HG03064 (cell line): ENCODE measurements around the gene CAT.

Source experiments
- ATAC-seq: cut with Tn5 transposase; IDR thresholded peaks from one replicate; pipeline ENCODE4 v1.9.1; 2021; ENCODE audit warnings: low read depth; ENCODE audit not compliant: unreplicated experiment

CAT gene

DNA sequence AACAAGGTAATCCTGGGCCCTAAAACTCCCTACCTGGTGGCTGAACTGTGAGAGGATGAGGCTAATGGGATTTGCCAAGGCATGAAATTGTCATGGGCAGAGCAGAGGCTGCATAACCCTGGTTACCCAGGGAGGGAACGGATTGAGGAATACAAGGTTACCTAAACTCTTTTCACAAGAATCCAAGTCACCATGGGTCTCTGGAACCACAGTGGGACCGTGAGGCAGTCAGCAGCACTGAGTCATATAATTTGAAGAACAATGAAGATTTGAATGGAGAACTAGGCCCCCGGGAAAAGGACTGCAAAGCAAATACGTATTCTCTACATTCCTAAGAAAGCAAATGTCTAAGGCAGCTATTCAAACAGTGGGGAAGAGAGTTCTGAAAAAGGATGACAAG lies 19.8 kb downstream of the CAT start:
- no peak for ATAC-seq

DNA sequence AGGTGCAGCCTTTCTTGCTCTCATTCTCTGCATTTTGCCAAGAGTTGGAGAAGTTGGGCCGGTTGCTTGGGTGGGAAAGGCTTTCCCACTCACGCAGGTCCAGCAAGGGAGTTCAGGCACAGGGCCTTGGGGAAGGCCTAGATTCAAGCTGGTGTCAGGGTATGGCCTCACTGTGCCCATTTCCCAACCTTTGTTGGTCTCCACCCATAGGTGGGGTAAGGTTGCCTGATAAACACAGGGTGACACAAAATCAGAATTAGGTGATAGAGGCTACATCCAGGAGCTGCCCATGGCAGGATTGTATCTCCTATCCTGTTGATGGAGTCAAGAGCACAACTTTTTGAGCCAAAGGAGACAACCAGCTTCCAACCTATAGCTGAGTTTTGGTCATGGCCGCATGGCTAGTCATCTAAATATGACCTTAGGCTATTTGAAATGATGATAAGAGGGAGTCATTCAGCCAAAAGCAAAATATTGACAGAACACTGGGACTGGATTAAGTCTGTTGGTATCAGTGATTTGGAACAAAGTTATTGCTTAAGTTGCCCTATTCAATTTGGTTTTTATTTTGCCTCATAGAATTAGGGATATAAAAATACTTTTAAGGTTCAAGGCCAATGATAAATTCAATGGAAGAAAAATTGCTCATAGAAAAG lies 20.9 kb downstream of the CAT start:
- no peak for ATAC-seq

DNA sequence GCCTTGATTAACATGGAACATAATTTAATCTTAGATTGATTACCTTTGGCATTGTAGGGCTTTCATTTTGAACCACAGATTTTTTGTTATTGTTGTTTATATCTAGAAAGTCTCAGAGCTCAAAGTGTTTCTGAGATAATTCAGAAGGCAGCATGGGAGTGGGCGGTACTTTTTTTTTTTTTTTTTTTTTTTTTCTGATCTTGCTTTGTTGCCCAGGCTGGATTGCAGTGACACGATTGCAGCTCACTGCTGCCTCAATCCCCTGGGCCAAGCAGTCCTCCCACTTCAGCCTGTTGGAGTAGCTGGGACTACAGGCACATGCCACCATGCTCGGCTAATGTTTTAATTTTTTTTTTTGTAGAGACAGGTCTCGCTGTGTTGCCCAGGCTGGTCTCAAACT lies 21.5 kb downstream of the CAT start:
- no peak for ATAC-seq

DNA sequence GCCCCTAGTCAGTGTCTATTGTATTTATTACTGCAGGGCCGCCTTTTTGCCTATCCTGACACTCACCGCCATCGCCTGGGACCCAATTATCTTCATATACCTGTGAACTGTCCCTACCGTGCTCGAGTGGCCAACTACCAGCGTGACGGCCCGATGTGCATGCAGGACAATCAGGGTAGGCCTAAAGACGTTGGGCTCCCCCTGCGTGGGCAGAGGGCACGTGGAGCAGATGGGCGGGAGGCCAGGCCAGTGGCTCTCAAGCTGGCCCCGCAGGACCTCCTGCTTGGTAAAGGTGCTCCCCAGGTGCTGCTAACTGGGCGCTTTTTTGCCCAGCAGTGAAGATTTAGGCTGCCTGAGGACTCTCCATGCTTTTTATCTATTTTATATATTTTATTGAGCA lies 22.5 kb downstream of the CAT start:
- no peak for ATAC-seq

DNA sequence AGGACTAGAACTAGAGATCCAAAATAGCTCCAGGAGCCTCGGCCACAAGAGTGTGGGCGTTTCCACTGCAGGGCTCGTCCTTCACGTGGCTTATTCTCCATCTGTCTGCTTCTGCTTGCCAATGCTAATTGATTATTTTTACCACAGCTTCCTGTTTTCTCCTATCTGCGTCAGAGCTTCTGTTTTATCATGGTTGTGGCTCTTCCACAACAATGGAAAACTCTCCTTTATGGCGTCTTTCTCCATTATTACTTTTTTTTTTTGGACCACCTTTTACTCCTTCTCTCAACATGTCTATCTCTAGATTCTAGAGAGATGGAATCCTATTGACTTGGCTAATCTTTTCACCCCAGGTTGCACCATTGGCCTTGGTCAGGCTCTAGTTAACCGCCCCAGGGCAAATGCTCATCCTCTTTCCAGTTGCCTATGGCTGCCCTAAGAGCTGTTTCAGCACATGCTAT lies 25.9 kb downstream of the CAT start:
- ATAC-seq: no peak

DNA sequence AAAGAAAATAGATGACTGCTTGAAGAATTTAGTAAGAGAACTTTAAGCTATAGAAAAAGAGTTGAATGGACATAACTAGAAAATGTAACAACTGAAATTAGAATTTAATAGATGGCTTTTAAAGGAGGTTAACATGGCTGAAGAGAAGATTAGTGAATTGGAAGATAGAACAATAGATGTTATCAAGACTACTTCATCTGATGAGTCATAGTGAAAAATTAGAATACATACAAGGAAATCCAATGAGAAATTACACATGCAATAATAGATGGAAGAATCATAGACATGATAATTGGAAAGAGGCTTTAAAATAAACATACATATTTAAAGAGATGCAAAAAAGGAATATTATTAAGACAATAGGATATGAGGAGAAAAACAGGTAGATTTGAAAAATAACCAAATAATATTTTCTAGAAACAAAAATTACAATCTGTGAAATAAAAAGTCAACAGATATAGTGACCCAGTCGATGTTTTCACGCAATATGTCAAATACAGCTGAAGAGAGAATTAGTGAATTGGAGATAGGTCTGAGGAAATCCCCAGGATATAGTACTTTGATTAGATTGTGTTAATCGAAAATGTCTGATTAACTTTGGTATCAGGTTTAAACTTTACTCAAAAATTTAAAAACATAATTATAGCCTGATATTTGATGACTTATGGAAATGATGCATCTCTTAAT lies 28.2 kb downstream of the CAT start:
- no peak for ATAC-seq

DNA sequence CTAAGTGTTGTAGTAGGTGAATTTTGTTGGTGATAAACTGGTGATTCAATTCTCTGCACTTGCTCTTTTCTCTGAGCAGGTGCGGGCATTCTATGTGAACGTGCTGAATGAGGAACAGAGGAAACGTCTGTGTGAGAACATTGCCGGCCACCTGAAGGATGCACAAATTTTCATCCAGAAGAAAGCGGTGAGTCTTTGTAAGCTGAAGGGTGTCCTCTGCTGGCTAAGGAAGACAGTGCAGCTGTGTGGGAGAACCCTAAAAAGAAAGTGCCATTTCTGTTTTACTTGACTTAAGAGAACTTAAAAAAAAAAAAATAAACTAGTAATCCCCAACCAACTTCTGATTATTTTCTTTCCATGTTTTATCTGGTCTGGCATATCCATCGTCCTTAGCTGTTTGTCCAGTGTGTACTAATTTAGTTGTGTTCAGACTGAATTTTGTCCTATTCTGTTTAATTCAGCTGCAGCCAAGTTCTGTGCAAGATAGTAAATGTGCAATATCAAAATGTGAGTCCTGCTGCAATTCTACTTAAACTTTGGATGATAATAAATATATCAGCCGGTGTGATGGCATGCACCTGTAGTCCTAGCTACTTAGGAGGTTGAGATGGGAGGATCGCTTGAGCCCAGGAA lies 29.6 kb downstream of the CAT start:
- no peak for ATAC-seq

DNA sequence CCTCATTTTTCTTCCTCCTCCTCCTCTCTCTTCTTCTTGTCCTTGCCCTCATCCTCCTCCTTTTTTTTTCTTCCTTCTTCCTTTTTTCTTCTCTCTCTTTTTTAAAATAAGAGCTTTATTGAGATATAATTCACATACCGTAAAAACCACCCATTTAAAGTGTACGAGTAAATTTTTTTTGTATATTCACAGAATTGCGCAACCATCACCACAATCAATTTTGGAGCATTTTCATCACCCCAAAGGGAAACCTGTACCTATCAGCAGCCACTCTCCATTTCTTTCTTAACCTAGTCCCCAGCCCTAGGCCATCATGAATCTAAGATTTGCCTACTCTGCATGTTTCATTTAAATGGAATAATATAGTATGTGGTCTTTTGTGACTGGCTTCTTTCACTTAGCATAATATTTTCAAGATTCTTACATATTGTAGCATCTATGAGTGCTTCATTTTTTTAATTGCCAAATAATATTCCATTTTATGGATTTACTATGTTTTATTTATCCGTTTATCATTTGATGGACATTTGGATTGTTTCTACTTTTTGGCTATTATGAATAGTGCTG lies 35.0 kb downstream of the CAT start:
- ATAC-seq: no peak

DNA sequence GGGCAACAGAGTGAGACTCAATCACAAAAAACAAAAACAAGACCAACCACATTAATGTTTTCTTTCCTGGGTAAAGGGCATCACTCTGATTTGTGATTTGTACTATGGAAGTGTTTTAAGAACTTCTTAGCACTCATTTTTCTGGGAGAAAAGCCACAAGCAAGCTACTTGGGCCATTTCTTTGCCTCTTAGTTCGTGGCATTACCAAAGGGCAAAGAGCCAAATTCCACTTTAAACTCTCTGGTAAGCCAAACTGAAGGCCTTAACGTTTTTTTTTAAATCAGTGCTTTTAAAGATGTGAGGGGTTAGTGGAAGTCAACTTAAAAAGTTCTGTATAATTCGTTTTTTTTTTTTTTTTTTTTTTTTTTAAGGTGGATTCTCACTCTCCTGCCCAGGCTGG lies 36.9 kb downstream of the CAT start:
- ATAC-seq: no peak

DNA sequence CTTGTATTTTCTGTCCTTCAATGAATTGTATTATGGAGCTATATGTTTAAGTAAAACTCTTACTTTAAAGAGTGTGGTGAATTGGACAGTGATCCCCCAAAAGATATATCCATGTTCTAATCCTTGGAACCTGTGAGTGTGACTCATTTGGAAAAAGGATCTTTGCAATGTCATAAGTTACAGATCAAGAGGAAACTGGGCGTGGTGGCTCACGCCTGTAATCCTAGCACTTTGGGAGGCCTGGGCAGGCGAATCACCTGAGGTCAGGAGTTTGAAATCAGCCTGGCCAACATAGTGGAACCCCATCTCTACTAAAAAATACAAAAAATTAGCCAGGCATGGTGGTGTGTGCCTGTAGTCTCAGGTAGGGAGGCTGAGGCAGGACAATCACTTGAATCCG lies 38.1 kb downstream of the CAT start:
- no peak for ATAC-seq

DNA sequence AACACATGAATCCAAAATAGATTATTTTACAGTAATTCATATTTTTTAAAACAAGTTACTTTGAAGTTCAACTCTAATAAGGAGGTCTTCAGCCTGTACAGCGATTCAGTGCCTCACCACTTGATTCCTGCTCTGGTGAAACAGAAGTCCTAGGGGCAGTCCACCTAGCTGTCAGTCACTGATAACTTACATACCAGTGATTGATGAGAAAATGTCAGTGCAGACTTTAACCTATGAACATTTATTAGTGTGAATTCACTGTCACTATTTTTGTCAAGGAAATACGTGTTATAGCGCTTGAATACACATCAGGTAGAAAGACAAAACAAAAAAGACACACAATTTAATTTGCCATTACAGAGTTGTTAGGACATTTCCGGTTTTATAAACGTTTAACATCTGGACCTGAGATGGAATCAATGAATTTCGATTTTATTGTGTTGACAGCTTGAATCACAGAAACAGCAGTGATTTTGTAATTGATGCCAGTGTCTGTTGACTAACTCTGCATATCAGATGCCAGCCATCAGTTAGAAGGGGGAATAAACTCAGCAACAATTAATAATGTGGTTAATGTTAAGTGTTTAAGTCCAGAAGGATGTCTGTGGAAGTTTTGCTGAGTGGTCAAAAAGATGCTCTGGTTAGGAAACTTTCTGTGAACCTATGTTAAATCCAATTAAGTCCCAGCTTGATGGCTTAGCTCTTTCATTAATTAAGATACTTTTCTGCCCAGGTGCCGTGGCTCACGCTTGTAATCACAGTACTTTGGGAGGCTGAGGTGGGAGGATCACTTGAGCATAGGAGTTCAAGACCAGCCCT lies 40.3 kb downstream of the CAT start:
- no peak for ATAC-seq

DNA sequence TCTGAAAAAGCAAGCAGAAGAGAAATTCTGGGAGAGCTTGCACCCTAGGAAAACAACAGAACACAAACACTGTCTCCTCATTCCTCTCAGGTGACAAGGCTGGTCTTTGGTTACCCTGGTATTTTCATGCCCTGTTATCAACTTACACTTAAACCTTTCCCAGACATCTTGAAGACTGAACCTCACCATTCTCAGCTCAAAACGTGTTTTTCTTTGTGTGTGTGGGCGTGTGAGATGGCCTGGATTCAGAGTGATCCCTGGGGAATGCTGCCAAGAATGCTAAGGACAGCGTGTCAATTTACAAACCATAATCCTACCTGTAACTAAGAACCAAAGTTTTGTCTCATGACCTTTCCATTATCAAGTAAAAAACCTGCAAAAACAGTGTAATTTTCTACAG lies 41.6 kb downstream of the CAT start:
- no peak for ATAC-seq

DNA sequence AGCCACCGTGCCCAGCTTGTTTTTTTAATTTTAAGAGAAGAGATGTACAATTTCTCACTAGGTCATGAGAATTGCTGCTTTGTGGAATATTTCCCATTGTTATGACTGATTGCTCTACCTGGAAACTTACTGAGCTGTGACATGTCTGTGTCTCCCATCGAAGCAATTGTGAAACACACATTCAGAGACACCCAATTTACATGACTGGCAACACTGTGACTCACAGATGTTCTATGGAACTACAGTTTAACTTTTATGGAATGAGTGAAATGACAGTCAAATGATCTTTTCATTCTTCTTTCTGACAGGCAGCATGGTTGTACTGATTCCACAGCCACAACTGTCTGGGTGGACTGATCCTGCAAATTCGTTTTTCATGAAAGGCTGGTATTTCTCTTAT lies 42.6 kb downstream of the CAT start:
- no peak for ATAC-seq

DNA sequence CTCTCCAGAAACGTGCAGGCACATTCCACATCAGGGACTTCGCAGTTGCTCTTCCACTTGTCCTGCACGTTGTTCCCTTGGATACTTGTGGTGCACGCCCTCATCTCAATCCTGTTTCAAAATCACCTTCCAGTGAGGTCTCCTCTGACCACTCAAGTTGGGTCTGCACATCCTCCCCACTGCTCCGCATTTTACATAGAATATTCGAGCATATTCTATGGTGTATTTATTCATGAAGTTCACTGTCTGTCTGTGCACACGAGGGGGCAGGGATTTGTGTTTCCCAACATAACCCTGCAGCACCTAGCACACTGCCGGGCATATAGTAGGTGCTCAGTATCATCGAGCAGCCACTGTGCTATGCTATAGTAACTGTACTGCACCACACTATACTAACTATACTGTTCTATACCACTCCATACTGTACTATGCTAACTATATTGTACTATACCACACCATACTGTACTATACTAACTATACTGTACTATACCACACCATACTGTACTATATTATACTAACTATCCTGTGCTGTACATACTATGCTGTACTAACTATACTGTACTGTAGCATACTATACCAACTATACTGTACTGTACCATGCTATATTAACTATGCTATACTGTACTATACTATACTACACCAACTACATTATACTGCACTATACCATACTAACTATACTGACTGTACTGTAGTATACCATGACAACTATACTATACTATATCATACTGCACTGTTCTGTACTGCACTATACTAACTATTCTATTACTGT lies 44.6 kb downstream of the CAT start:
- ATAC-seq: no peak

DNA sequence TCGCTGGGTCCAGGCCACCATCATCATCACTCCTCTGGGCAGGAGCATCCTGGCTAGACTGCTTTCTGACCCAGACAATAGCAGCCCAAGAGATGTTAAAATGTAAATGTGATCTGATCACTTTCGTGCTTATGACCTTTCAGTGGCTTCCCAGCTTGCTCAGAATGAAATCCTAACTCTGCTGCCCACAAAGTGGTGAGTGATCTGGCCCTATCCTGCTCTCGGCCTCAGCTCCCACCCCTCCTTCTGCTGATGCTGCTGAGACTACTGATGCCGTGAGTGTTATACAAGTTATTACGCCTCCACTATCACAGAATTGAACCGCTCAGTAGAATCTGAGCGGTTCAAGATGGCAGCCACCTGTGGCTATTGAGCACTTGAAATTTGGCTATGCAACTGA lies 48.7 kb downstream of the CAT start:
- ATAC-seq: no peak

DNA sequence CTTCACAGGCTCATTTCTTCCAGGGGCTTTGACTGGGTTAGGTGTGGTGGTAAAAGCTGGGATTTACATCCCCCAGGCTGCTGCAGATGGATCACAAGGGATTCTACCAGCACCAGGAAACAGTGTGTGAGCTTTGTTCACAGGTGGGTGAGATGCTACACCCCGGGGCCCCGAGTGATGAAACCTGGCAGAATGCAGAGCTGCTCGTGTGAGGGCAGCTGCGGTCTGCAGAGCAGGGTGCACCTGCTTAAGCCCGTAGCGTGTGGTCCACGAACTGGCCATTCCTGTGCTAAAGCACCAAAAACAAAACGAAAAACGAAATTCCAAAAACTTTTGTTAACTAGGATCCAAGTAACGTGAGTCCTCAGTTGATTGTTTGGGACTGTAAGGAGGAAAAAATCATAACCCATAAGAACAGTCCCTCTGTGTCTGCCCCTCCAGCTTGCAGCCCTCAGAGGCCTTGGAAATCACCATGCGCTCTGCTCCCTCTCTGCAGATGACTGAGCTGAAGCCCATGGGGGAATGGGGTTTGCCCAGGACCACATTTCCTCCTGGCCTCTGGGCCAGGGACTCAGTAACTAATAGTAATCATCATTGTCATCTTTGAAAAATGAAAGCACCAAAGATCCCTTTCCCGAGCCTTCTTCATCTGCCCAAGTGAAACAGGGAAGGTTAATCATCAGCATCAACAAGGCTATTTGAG lies 50.3 kb downstream of the CAT start:
- no peak for ATAC-seq

DNA sequence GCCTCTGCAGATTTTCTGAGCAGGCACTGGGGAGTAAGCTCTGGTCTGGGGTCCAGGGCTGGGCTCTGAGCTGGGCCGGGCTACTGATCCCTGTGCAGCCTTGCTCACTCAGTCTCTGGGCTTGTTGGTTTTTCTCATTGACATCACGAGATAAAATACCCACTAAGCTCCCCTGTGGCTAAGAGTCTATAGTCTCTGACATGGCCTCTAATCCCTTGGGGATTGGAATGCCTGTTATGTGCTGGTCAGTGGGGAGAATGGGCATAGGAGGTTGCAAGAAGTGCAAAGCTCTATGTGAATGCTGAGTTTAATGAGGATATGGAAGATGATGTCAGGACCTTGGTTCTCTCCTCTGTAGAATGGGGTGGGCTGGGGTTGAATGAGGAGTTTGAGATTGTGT lies 51.6 kb downstream of the CAT start:
- no peak for ATAC-seq

DNA sequence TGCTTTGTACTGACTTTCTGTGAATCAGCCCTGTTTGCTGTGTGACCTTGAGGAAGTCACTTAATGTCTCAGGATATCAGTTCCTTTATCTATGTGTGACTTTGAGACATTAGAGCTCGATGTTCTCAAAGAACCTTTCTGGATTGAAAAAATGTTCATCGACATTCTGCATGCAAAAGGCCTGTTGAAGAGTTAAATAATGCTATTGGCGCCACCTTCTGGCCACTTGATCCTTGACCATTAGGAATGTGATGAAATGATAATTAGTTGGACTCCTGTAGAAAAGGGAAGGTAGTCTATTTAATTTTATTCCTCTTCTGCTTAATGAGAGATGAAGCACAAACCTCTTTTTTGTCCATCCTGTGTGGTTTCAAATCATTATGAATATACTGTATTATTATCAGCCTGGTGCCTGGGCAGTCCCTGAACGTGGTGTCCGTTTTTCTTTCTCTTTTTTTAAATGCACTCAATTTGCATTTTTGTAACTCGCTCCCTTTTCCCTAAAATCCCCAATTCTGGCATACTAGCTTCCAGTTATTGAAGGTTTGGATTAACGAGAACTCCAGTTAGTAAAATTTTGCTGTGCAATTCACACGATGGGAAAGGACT lies 54.2 kb downstream of the CAT start:
- ATAC-seq: no peak

DNA sequence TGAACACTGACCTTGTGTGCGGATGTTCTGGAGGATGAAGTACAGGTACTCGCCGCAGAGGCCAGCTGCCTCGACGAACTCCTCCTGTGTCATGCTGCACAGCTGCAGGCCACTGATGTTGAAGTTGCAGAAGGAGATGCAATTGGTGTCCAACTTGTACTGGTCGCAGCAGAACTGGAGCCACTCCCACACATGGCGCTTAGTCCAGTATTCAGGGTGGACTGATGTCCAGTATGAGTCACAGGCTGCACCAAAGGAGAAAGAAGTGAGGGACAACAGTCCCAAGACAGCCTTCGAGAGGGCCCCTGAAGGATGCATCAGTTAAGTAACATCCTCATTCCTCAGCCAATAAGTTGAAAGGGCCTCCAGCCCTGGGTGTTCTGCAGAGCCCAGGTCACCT lies 54.7 kb downstream of the CAT start:
- ATAC-seq: no peak
